H1 (cell line): Measurements from ENCODE around the gene IL16. TPM values are rescaled to one million over a fixed set of nuclear protein-coding genes. Genes with fewer than 3 reads are reported as not detected.

Experiments
- CTCF ChIA-PET: fragments of 300-600 bp; sonication (Branson Sonifier 250); formaldehyde crosslinking; loops from one replicate; lab custom pipeline; 2021; ENCODE audit not compliant: partially characterized antibody; lab: Charles Lee
- POLR2A ChIA-PET: fragments of 300-600 bp; sonication (Branson Sonifier 250); formaldehyde crosslinking; loops from one replicate; lab custom pipeline; 2021; ENCODE audit warnings: inconsistent platforms; ENCODE audit not compliant: partially characterized antibody; lab: Charles Lee
- DNase-seq, 2 experiments: peaks; one replicate each; pipeline versions ENCODE4 v3.0.0 to v3.0.0-alpha.2; 2010 to 2022; ENCODE audit warnings: low spot score in 2 of 2, low read depth in 1 of 2, mixed read lengths in 1 of 2
- FAIRE-seq: peaks from 2 replicates; lab custom pipeline; 2011; peaks lifted over from hg19 to GRCh38; lab: Jason Lieb, UNC
- H2AFZ ChIP-seq: 2 replicates; pipeline ENCODE4 v1.8.1; 2012; ENCODE audit warnings: low read length, inconsistent platforms
- H2AK5ac ChIP-seq: 2 replicates; pipeline ENCODE4 v1.6.1; 2013; ENCODE audit warnings: low read depth, low read length
- H2BK120ac ChIP-seq: replicated peaks from 2 replicates; pipeline ENCODE3; 2013; ENCODE audit warnings: low read depth, low read length, inconsistent platforms
- H2BK12ac ChIP-seq: 2 replicates; pipeline ENCODE4 v1.6.1; 2013; ENCODE audit warnings: low read depth, low read length
- H2BK15ac ChIP-seq: 2 replicates; pipeline ENCODE4 v1.6.1; 2013; ENCODE audit warnings: low read length
- H2BK20ac ChIP-seq: 2 replicates; pipeline ENCODE4 v1.6.1; 2013; ENCODE audit warnings: low read length
- H2BK5ac ChIP-seq: 2 replicates; pipeline ENCODE4 v1.6.1; 2013; ENCODE audit warnings: low read depth, low read length
- H3K14ac ChIP-seq: 2 replicates; pipeline ENCODE4 v1.6.1; 2013; ENCODE audit warnings: inconsistent platforms; ENCODE audit not compliant: insufficient read length
- H3K18ac ChIP-seq: 2 replicates; pipeline ENCODE4 v1.6.1; 2013; ENCODE audit warnings: low read length; ENCODE audit errors: extremely low read depth
- H3K23ac ChIP-seq: 2 replicates; pipeline ENCODE4 v1.6.1; 2013; ENCODE audit warnings: inconsistent platforms; ENCODE audit not compliant: insufficient read length
- H3K23me2 ChIP-seq: 2 replicates; pipeline ENCODE4 v1.6.1; 2013; ENCODE audit warnings: low read depth, low read length
- H3K27ac ChIP-seq: 2 replicates; pipeline ENCODE4 v1.6.1; 2011; ENCODE audit warnings: low read depth, low read length, inconsistent platforms
- H3K27me3 ChIP-seq, 4 experiments: replicated peaks in 1 of 4; 1 replicate in 1 of 4; 2 replicates in 3 of 4; pipeline versions ENCODE4 v1.6.1 to v1.8.1; 2011 to 2013; ENCODE audit warnings: low read length in 3 of 4, mild to moderate bottlenecking in 3 of 4, inconsistent platforms in 2 of 4, mixed read lengths in 2 of 4, moderate library complexity in 1 of 4; ENCODE audit not compliant: control insufficient read depth in 3 of 4, insufficient read depth in 3 of 4; ENCODE audit errors: extremely low read depth in 1 of 4
- H3K36me3 ChIP-seq, 4 experiments: 2 replicates each; pipeline versions ENCODE4 v1.6.1 to v1.8.1; 2011 to 2013; ENCODE audit warnings: mild to moderate bottlenecking in 4 of 4, low read length in 3 of 4, moderate library complexity in 2 of 4, control low read depth in 1 of 4, inconsistent platforms in 1 of 4; ENCODE audit not compliant: insufficient read depth in 4 of 4, control insufficient read depth in 2 of 4
- H3K4ac ChIP-seq: replicated peaks from 2 replicates; pipeline ENCODE3; 2013; ENCODE audit warnings: low read length, low read depth, mixed read lengths, inconsistent platforms; ENCODE audit not compliant: insufficient read length
- H3K4me1 ChIP-seq, 4 experiments: replicated peaks in 1 of 4; 1 replicate in 1 of 4; 2 replicates in 3 of 4; pipeline versions ENCODE4 v1.6.1 to v1.8.1; 2011 to 2013; ENCODE audit warnings: low read length in 3 of 4, inconsistent platforms in 2 of 4, mixed read lengths in 1 of 4; ENCODE audit not compliant: insufficient read depth in 4 of 4, control insufficient read depth in 3 of 4
- H3K4me2 ChIP-seq, 2 experiments: 2 replicates each; pipeline versions ENCODE4 v1.6.1 to v1.8.1; 2011 to 2013; ENCODE audit warnings: low read depth in 2 of 2, low read length in 2 of 2, control low read depth in 1 of 2, inconsistent platforms in 1 of 2, mild to moderate bottlenecking in 1 of 2; ENCODE audit not compliant: insufficient read depth in 1 of 2
- H3K4me3 ChIP-seq, 4 experiments: fragments of 200-600, 300-600 bp in 1 of 4; sonication (generic), shearing (Covaris generic), sonication (Bioruptor Twin) in 1 of 4; 2 replicates each; pipeline versions ENCODE4 v1.5.1 to v1.8.1; 2011 to 2016; ENCODE audit warnings: low read length in 4 of 4, low read depth in 3 of 4, control low read depth in 2 of 4, inconsistent platforms in 2 of 4, mild to moderate bottlenecking in 2 of 4, mixed read lengths in 1 of 4, moderate library complexity in 1 of 4; ENCODE audit not compliant: insufficient read depth in 2 of 4; ENCODE audit errors: extremely low read depth in 1 of 4
- H3K56ac ChIP-seq: replicated peaks from 2 replicates; pipeline ENCODE3; 2013; ENCODE audit warnings: low read depth, mild to moderate bottlenecking, mixed read lengths, low read length, inconsistent platforms; ENCODE audit not compliant: insufficient read length
- H3K79me1 ChIP-seq: 2 replicates; pipeline ENCODE4 v1.6.1; 2013; ENCODE audit warnings: low read depth, low read length, control low read depth
- H3K79me2 ChIP-seq, 2 experiments: 2 replicates each; pipeline versions ENCODE4 v1.6.1 to v1.8.1; 2012 to 2013; ENCODE audit warnings: low read length in 2 of 2, mild to moderate bottlenecking in 2 of 2, inconsistent platforms in 1 of 2; ENCODE audit not compliant: insufficient read depth in 2 of 2, control insufficient read depth in 1 of 2
- H3K9ac ChIP-seq, 4 experiments: replicated peaks in 1 of 4; 1 replicate in 1 of 4; 2 replicates in 3 of 4; pipeline versions ENCODE4 v1.6.1 to v1.8.1; 2011 to 2013; ENCODE audit warnings: low read depth in 3 of 4, low read length in 3 of 4, control low read depth in 2 of 4, mild to moderate bottlenecking in 2 of 4, moderate library complexity in 2 of 4, inconsistent platforms in 1 of 4; ENCODE audit errors: extremely low read depth in 1 of 4
- H3K9me3 ChIP-seq, 2 experiments: 2 replicates each; pipeline versions ENCODE4 v1.6.1 to v1.8.1; 2012 to 2013; ENCODE audit warnings: mild to moderate bottlenecking in 2 of 2, moderate library complexity in 2 of 2, control low read depth in 1 of 2, inconsistent platforms in 1 of 2, low read depth in 1 of 2, low read length in 1 of 2, mixed read lengths in 1 of 2; ENCODE audit not compliant: insufficient read depth in 2 of 2
- H4K20me1 ChIP-seq, 2 experiments: replicated peaks in 1 of 2; 2 replicates each; pipeline versions ENCODE3 to v1.8.1; 2011 to 2013; ENCODE audit warnings: inconsistent platforms in 2 of 2, low read length in 2 of 2, mild to moderate bottlenecking in 1 of 2; ENCODE audit not compliant: insufficient read depth in 2 of 2, control insufficient read depth in 1 of 2
- H4K5ac ChIP-seq: 2 replicates; pipeline ENCODE4 v1.6.1; 2013; ENCODE audit warnings: low read length, low read depth, mixed read lengths, inconsistent platforms; ENCODE audit not compliant: insufficient read length
- H4K8ac ChIP-seq: 2 replicates; pipeline ENCODE4 v1.8.0; 2013; ENCODE audit warnings: mild to moderate bottlenecking, moderate library complexity, low read length, inconsistent platforms; ENCODE audit not compliant: insufficient read depth; ENCODE audit errors: extremely low read depth
- H4K91ac ChIP-seq: replicated peaks from 2 replicates; pipeline ENCODE3; 2013; ENCODE audit warnings: low read length, mixed read lengths, inconsistent platforms; ENCODE audit not compliant: insufficient read length
- ATF3 ChIP-seq: IDR thresholded peaks from 2 replicates; pipeline ENCODE4 v1.6.1; 2011; ENCODE audit warnings: low read depth, mild to moderate bottlenecking, low read length; ENCODE audit not compliant: insufficient read depth
- BACH1 ChIP-seq: IDR thresholded peaks from 2 replicates; pipeline ENCODE4 v1.6.1; 2012; ENCODE audit warnings: low read length, improper control_type of control experiment
- FOSL1 ChIP-seq: IDR thresholded peaks from 2 replicates; pipeline ENCODE4 v1.6.1; 2011; ENCODE audit warnings: mild to moderate bottlenecking, low read depth, low read length, moderate library complexity; ENCODE audit not compliant: insufficient read depth
- GABPA ChIP-seq: IDR thresholded peaks from 2 replicates; pipeline ENCODE4 v1.6.1; 2011; ENCODE audit warnings: mild to moderate bottlenecking, low read length, moderate library complexity, borderline replicate concordance; ENCODE audit not compliant: insufficient read depth
- HDAC6 ChIP-seq: IDR thresholded peaks from one replicate; pipeline ENCODE4 v1.7.1; 2012; ENCODE audit warnings: low read depth, mild to moderate bottlenecking, inconsistent platforms, low read length, moderate library complexity
- MAX ChIP-seq: IDR thresholded peaks from 2 replicates; pipeline ENCODE4 v1.6.1; 2012; ENCODE audit warnings: inconsistent platforms
- NRF1 ChIP-seq: IDR thresholded peaks from 2 replicates; pipeline ENCODE4 v1.6.1; 2011; ENCODE audit warnings: mild to moderate bottlenecking, low read depth, low read length, improper control_type of control experiment
- PHF8 ChIP-seq: fragments of 200-600 bp; sonication (generic); conservative IDR thresholded peaks from 2 replicates; pipeline ENCODE4 v1.7.1; 2012; ENCODE audit warnings: low read depth, mild to moderate bottlenecking, inconsistent platforms, low read length, moderate library complexity
- SIN3A ChIP-seq, 2 experiments: IDR thresholded peaks in 1 of 2; conservative IDR thresholded peaks in 1 of 2; 2 replicates each; pipeline ENCODE4 v1.6.1; 2011 to 2012; ENCODE audit warnings: low read length in 2 of 2, improper control_type of control experiment in 1 of 2, low read depth in 1 of 2, mild to moderate bottlenecking in 1 of 2
- SP4 ChIP-seq: IDR thresholded peaks from 2 replicates; pipeline ENCODE4 v1.6.1; 2012; ENCODE audit warnings: low read length, inconsistent platforms
- WGBS, 2 experiments: shearing (Covaris generic) in 1 of 2; methylation state at CpG; one replicate each; pipeline versions ENCODE4 v1.1.6 to v1.1.7; 2013 to 2015; ENCODE audit warnings: low lambda C conversion rate in 2 of 2, mixed read lengths in 2 of 2, inconsistent platforms in 1 of 2, low coverage in 1 of 2, missing lambda C conversion rate in 1 of 2; ENCODE audit not compliant: insufficient replicate concordance in 2 of 2, insufficient coverage in 1 of 2, insufficient read length in 1 of 2; ENCODE audit errors: extremely low coverage in 1 of 2, missing lambda C conversion rate in 1 of 2; 5-methylcytosine and 5-hydroxymethylcytosine counted together
- polyA plus RNA-seq, 7 experiments: library from polyadenylated mRNA; depleted of rRNA in 3 of 7; stranded (reverse) in 5 of 7; unstranded in 2 of 7; fragments of >200 nt in 5 of 7; fragments of 200-250 nt in 2 of 7; gene quantifications; 1 replicate in 5 of 7; 2 replicates in 1 of 7; 4 replicates in 1 of 7; pipeline versions ENCODE4 v1.2.1 to v1.2.3, GENCODE V29; 2011 to 2013; ENCODE audit warnings: missing spikeins in 2 of 7, mixed read lengths in 2 of 7
- total RNA-seq: library from RNA; stranded (reverse); fragmentation: NEBNext Ultra II Directional; extraction: Animal tissue kit (Norgen Biotek cat#: 25700); gene quantifications from 2 replicates; pipeline ENCODE4 v1.2.1, GENCODE V29; 2021

IL16 gene
- total and polyA plus RNA-seq, 2 of the 8 experiments (the other 6 are each of a cell fraction or from before 2014, with no cell fraction given): 0.03 to 0.09 TPM

- no peak overlapping the region for H2AK5ac ChIP-seq
- no peak overlapping the region for H3K18ac ChIP-seq
- H3K27me3 ChIP-seq: no peaks in the 10 kb centered on the region; a peak in 1 of 7 replicates
- no peak overlapping the region for H3K27ac ChIP-seq
- no peak overlapping the region for H4K5ac ChIP-seq
- DNase-seq: no peak
- H4K8ac ChIP-seq: no peak overlapping the region
- H3K36me3 ChIP-seq: no peaks in the 10 kb centered on the region
- H3K9me3 ChIP-seq: no peaks in the 10 kb centered on the region
- WGBS, 2 experiments: 64% methylated on average over 6 of the region's 6 CpGs; no CpG with 5 or more reads in 1 of the 2 experiments
- no peak overlapping the region for H2BK120ac ChIP-seq
- no peak overlapping the region for H2BK5ac ChIP-seq
- peaks cover 0 to 4% (median 1%) of the 10 kb centered on the region in 4 experiments; a peak in 2 of 7 replicates for H3K4me1 ChIP-seq
- H3K79me2 ChIP-seq: no peaks in the 10 kb centered on the region
- no peak overlapping the region for H2BK15ac ChIP-seq
- H3K23me2 ChIP-seq: no peaks in the 10 kb centered on the region
- no peak overlapping the region for H2AFZ ChIP-seq
- POLR2A ChIA-PET: no interaction called here
- H3K4me3 ChIP-seq: no peak overlapping the region
- H3K23ac ChIP-seq: no peak overlapping the region
- H3K14ac ChIP-seq: no peak overlapping the region
- CTCF ChIA-PET: interaction anchor here (0.7 to 9.8 kb wide), 6 partner anchors 12 to 290 kb away, joined by 3 to 262 read pairs (median 9); no protein-coding TSS in a partner anchor
- H2BK20ac ChIP-seq: no peak overlapping the region
- no peak overlapping the region for H3K4me2 ChIP-seq
- H2BK12ac ChIP-seq: no peak overlapping the region
- no peak overlapping the region for H4K91ac ChIP-seq
- H3K79me1 ChIP-seq: no peaks in the 10 kb centered on the region
- no peak overlapping the region for H3K9ac ChIP-seq
- H3K4ac ChIP-seq: no peak overlapping the region
- H4K20me1 ChIP-seq: no peaks in the 10 kb centered on the region
- no peak for FAIRE-seq
- H3K56ac ChIP-seq: no peak overlapping the region
- TF ChIP-seq SIN3A (conservative IDR thresholded peaks at IDR 0.05 in 1 of 2, IDR thresholded peaks at IDR 0.05 in 1 of 2; ENCODE audit: low read depth in 1 of 2, low read length in 2 of 2) (no peak), FOSL1 (no peak), ATF3 (no peak), MAX (no peak), SP4 (no peak), BACH1 (no peak), NRF1 (no peak), GABPA (no peak), PHF8 (no peak), HDAC6 (no peak)
These were observed 64.6 kb downstream of the IL16 start for GRCh38 chr15:81261172-81261811.
